Dedifferentiated amniotic fluid mesenchymal stem cell (primary cell): Measurements from ENCODE around the gene FZD8.
A peak's percentile ranks its signal among the peaks of the same experiment; 100 is the strongest.
"Not testable (repeated sequence)": the region's sequence is repeated elsewhere in the genome, so short reads cannot be mapped to it uniquely, and the experiment has no call there.

Source experiments
- DNase-seq: peaks from one replicate; pipeline ENCODE4 v3.0.0-alpha.2; 2016; ENCODE audit errors: extremely low spot score

Gene FZD8, protein sequence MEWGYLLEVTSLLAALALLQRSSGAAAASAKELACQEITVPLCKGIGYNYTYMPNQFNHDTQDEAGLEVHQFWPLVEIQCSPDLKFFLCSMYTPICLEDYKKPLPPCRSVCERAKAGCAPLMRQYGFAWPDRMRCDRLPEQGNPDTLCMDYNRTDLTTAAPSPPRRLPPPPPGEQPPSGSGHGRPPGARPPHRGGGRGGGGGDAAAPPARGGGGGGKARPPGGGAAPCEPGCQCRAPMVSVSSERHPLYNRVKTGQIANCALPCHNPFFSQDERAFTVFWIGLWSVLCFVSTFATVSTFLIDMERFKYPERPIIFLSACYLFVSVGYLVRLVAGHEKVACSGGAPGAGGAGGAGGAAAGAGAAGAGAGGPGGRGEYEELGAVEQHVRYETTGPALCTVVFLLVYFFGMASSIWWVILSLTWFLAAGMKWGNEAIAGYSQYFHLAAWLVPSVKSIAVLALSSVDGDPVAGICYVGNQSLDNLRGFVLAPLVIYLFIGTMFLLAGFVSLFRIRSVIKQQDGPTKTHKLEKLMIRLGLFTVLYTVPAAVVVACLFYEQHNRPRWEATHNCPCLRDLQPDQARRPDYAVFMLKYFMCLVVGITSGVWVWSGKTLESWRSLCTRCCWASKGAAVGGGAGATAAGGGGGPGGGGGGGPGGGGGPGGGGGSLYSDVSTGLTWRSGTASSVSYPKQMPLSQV

DNA sequence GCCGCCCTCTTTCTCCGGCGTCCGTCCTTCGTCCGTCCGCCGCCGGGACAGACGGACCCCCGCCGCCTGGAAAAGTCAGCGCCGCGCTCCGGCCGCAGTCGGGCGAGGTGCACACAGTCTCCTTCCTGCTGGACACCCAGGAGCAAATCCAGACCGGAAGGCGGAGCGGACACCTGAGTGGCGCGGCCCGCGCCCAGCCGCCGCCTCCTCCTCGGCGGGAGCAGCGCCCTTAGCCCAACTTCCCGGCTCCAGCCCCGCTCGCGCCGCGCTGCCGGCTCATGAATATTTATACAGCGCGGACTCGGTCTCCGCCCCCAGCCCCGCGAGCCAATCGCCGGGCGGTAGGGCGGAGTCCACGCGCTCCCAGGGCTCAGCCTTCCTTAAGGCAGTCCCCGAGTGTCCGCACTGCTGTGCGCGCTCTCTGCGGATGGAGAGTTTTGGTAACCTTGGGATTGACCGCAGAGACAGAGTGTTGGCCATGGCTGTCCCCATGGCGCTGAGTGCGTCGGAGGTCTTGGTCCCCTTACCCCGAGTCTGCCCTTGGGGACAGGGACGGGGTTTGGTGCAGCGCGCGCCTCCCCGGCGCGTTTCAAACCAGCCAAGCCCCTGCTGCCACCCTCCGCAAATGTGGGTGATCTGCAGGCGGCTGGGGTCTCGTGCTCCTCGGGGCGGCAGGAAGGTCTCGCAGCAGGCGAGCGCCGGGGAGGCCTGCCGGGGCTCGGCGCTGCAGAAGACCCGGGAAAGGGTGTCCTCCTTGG lies at the start of gene FZD8:
Gene FZD8, minus strand, starts transcription at position 262 of the 758 bp plus-strand sequence. CDS start 867 bp downstream, outside the sequence.
- DNase-seq, result peak; percentile 88

DNA sequence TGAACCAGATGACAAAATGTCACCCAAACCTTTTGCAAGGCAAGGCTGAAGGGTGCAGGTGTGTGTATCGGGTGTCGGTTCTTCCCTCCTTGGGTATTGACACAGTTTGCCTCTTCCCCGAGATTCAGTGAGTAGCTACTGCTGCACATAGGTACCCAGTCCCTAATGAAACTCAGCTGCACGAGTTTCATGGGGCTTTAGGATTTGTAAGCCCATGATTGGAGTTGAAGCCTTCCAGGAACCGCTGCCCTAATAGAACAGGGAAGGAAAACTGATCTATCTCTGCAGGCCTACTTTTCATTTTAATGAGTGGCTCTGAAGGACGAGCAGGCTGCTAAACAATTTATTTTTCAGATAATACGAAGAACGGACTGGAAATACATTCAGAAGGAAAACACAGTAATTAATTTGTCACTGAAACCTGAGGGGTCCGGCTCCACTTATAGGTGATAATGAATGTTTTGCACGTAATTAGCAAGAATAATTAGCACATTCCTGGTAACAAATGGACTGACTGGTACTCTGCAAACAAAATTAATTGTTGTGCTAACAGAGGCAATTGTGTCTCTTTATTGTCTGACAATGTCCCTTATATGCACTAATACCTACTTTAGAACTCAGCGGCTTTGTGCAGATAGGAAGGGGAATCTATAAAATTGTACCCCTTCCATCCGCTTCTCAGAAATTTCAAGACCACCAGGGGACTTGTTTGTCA lies 49.6 kb upstream of the FZD8 start:
- no peak for DNase-seq

DNA sequence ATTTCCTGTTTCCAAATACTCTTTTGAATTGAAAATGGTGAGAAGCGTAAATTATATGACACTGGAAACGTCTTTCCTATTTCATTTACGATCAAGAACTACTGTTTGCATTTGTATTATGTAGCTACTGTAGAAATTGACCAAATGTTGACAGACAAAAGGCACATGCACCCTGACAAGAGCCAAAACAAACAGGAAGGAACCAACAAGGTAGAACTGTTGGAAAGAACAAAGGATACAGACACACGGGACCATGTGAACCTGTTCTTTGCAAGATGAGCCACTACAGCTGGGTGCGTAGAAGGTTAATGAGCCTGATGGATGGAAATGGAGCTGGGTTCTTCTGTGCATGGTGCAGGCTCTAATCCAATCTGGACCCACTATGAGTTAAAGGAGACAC lies 48.4 kb upstream of the FZD8 start:
- no peak for DNase-seq

DNA sequence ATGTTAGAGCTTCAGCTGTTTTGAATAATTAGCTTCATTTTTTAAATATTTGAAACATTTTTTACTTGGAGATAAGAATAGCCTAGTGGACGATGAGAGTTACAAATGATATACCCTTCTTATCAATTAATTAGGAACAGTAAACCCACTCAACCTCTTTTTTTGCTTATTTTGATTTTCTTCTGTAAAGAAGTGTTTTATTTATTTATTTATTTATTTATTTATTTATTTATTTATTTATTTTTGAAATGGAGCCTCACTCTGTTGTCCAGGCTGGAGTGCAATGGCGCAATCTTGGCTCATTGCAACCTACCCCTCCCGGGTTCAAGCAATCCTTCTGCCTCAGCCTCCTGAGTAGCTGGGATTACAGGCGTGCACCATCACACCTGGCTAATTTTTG lies 43.8 kb upstream of the FZD8 start:
- not testable (repeated sequence) for DNase-seq

DNA sequence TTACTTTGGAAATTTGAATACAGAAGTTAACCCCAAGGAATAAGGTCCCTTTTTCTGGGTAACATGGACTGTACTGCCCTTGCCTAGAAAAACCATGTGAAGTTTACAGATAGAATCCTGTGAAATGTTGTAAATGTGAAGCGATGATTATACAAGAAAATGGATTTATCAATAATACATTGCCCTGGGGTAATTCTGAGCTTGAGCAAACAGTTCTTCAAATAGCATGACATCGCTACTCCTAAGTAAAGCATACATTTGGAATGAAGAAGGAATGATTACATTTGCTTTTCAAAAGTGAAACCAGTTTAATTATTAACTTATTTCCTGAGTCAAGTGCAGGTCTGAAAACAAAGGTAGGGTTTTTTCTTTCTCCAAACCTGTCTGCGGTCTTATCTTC lies 43.3 kb upstream of the FZD8 start:
- DNase-seq, result no peak

DNA sequence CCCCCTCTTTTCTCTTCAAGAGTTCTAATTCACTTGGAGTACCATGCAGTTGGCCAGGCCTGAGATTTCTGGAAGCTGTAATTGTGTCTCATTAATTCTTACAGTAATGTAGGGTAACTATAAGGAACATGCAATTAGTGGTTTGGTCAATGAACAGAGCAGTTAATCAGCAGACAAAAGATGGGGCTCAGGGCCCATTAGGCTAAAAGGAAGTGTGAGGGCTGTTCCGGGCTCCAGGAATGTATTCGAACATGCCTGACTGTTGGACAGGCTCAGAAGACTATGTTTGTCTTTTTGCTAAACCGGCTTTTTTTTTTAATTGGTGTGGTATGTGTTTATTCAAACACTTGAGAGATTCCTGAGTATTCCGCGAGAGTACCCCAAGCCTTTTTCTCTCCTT lies 42.5 kb upstream of the FZD8 start:
- DNase-seq, result no peak

DNA sequence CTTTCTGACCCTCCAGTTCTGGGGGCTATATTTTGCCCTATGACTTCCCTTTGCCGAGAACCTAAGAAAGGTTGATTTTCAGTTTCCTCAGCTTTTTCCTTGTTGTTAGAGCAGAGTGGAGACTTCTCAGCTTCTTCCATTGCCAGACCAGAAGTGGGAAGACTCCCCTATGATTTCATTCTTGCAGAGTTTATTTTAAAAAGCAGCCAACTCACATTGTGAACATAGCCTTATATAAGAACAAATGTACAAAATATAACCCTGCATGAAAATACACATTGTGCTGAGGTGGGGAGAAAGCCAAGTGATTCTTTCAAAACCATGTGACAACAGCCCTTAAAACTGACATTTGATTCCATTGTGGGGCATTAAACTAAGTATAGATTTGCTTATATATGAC lies 33.8 kb upstream of the FZD8 start:
- no peak for DNase-seq

DNA sequence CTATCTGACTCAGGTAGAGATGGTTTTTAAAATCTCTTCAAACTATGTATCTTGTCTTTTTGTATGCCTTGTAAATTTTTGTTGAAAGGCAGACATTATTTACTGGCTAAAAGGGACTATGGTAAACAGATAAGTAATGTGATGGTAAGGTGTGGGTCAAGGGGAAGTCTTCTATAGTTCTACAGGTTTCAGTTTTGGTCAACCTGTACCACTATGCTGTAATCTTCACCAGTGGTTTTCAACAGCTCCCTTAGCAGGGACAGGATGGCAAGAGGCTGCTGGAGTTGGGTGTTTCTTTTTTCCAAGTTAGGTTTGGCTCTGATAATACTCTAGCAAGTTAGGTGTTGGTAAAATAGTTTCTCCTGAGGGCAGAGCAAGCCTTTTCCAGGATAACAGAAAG lies 32.7 kb upstream of the FZD8 start:
- no peak for DNase-seq

DNA sequence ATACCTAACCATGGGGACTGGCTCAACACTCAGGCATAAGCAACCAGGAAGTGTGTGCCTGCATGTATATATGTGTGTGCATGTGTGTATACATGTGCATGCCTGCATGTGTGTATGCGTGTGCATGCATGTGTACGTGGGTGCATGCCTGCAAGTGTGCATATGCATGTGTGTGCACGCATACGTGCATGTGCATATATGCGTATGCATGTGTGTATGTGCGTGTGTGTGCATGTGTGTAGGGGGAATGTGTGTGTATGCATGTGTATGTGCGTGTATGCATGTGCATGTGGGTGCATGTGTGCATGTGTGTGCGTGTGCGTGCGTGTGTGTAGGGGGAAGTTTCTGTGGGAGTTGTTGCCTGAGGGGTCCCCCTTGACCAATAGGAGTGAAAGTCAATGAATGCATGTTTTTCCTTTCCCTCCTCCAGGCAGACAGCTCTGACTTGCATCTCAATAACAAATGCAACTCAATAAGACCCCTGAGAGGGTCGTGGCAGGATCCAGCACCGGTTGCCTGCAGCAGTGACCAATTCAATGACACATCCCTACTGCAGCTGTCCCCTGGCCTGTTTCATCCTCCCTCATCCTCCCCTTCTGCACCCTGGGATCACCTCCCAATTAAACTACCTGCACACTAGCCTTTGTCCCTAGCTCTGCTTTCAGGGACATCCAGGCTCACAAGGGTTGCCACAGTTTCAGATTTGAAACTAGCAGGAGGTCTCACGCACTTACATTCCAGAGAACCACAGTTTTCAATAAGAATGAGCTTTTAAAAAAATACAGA lies 27.0 kb upstream of the FZD8 start:
- no peak for DNase-seq

DNA sequence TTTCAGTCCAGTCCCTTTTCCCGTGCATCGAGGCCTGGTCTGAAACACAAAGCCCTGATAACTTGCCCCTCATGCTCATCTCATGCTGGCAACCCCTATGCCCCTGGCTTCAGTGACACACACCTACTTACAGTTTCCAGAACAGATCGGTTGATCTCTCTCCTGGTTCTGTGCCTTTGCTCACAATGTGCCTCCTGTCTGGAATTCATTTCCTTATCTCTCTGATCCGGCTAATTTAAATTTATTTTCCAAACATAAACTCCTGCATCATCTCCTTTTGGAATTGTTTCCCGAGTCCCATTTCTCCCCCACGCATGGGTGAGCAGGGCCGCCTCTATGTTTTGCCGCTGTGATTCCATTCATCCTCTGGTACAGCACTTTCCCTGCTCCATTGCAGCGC lies 25.9 kb upstream of the FZD8 start:
- DNase-seq, result no peak

DNA sequence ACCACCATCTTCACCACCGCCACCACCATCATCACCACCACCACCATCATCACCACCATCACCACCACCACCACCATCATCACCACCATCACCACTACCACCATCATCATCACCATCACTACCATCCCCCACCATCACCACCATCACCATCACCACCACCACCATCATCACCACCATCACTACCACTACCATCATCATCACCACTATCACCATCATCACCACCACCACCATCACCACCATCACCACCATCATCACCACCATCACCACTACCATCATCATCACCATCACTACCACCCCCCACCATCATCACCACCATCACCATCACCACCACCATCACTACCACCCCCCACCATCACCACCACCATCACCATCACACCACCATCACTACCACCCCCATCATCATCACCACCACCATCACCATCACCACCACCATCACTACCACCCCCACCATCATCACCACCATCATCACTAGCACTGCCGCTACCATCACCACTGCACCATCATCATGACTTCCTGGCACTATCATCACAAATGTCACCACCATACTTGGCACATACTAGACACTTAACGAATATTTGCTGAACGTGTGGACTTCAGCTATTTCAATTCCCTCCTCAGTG lies 25.3 kb upstream of the FZD8 start:
- DNase-seq, result no peak

DNA sequence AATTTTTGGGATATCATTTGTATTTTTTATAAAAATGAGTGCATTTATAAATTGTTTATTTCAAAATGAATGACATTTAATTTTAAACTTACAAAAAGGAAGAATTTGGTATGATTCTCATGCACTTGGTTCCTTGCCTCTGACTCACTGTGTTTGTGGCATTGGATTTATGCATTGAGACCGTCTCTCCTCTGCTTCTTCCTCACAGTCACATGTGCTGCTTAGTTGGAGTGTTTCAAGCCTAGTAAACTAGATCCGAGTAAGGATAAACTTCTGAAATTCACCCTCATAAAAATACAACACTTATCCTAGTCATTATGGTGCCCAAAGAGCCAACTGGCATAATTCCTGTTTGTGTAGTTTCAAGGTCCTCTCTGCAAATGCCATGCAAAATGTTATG lies 19.1 kb upstream of the FZD8 start:
- DNase-seq, result no peak

DNA sequence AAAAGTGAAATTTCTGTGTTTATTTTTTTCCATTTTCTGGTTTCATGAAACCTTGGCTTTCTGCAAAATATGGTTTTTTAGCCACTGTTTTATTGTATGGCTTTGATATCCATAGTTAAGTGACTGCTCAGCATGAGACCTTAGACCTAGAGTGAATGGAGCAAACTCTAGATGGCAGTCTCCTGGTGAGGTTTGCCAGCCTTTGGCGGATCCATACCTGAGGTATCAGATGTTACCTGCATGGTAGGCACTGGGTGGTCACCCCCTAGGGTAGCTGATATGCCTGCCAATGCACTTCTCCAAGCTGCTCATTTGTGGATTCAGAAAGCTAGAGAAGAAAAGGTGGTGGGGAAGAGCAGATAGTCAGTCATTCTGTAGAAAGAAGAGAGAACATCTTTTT lies 17.4 kb upstream of the FZD8 start:
- DNase-seq, result no peak

DNA sequence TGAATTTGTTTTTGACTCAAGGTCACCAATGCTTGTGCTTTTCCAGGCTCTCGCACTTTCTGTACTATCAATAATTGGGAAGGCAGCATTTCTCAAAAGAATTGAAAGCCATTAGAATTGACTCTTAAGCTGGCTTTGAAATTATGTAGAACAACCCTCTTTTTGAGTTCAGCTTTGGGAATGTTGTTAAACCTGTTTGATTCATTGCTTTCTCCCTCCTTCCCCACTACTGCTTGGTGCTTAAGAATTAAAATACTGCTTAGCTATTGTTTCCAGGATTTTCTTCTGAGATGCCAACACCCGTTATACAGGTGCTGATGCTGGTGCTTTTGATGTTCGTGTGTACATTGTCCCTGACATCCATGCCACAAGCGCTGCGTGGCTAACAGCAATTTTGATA lies 15.5 kb upstream of the FZD8 start:
- DNase-seq, result no peak

DNA sequence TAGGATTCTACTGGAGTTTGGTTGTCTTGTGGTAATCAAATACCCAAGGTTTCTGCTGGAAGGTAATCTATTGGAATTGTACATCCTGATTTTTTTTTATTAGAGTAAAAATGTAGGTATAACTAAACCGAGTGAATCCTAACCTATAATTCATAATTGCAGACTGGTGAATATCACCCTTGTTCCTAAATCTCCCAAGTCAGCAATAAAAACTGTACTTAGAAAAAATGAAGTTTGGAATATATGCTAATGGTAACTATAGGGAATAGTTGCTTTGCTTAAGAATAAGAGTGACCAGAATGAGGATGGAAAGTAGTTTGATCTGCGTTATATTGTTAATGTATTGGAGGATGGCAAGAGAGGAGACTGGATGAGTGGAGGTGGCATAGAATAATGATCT lies 10.7 kb upstream of the FZD8 start:
- DNase-seq, result no peak

DNA sequence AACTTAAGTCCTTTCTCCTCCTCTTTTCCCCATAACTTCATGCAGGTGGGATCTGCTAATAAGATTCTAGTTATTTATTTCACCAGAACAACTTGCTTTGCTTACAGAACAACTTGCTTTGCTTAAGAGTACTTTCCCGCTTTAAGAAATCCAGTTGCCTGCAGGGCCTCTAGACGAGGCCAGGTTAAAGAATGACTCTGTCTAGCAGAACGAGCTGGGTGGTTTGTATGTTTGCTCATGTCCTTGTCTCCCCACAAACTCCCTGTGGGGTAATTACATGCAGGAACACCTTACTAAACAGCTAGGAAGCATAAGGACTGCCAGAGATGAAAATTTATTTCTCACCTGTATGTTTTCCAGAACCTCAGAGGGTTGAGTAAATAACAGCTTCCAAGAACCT lies 8.8 kb upstream of the FZD8 start:
- DNase-seq, result no peak

DNA sequence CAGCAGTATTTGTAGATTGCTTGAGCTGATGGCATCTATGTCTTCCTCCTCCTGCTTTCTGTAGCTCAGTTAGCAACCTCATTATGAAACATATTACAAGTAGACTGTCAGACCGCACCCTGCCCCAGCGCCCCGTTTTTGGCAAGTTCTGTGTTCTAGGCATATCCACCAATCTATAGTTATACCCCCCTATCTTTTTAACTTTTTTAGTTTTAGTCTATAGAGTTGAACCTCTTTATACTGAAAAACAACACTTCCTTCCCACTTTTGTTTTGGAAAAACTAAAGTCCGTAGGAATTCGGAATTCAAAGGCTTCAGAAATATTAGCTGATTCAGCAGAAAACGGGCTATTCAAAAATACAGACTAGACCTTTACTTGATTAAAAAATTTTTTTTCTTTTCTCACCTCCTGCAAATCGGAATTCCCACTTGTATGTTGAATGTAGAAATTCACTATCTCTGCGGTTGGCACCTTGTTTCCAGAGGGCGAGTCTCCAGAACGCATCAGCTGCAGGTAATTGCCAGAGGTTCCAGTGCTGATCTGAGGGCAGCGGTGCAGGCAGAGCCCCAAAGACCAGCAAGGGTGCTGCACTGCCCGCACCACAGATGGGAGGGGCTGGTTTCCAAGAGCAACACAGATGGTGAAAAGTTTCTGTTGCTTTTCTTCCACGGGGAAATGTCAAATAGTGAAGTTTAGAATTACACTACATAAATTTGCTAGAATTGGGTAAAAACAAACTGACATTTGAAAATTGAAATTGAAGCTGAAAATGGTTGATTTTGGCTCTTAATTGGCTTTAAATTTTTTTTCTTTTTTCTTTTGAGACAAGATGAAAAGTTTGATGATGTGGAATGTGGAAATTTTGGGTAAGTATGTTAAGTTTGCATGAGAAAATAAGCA lies 2.2 kb upstream of the FZD8 start:
- no peak for DNase-seq

DNA sequence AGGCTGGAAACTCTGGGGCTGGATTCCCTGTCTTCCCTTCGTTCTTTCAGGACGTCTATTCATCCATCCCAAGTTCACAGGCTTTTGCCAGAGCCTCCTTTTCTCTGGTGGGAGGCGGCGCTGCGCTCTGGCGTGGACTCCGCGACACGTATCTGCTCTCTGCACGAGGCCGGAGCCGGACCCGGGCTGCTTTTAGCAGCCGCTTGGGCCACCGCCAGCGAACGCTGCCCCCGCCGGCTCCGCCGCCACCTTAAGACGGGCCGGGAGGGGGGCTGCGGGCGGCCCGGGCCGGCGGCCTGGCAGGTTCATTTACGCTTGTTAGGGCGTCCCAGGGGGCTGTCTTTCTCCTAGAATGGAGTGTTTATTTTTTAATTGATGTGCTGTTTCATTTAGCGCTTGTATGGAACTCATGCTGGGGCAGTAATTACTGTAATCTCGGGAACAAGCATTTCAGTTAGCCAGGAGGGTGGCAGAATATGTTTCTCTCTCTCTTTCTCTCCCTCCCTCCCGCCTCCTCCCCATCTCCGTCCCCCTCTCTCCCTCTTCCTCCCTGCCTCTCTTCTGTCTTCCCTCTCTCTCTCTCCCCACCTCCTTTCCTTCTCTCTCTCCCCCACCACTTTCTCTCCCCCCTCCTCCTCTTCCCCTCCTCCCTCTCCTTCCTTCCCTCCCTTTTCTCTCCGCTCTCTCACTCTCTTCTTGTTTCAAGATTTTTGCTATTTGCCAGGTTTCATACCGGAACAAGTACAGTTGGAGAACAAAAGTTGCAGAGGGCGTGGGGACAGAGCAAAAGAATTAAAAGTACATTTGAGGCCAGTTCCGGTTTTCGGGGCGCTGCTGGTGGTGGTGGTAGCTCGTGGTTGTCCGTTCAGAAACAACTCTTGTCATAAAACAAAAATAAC lies 1.3 kb upstream of the FZD8 start:
- DNase-seq, result peak; percentile 50

DNA sequence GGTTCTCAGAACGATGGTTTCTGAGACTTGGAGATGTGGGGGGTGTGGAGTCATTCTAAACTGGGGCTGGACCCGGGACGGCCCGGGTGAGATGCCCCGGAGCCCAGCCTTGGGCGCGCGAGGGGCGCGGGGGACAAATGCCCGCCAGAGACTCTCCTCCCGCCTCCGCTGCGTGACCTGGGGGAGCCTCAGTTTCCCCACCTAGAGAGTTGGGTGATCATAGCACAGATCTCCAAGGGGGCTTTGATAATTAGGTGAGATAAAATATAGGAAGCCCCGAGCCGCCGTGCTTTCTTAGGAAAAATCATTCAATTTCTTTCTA lies 658 bp upstream of the FZD8 start:
- DNase-seq, result no peak
